ENCODE results near the gene SIPA1L3. TPM values are rescaled to one million over a fixed set of nuclear protein-coding genes. Genes with fewer than 3 reads are reported as not detected.

Gene SIPA1L3
- total and polyA plus RNA-seq, 2 of the 13 experiments (the other 11 are each of a cell fraction or from before 2014, with no cell fraction given), result 5.5 to 7.7 TPM

GRCh38 chr19:37943480-37943879 lies 36.5 kb downstream of the SIPA1L3 start:
- FAIRE-seq, result no peak

GRCh38 chr19:37946132-37946531 lies 39.1 kb downstream of the SIPA1L3 start:
- H2AFZ ChIP-seq (ENCODE audit: low read length), result no peak overlapping the region
- peaks cover 33% of the 10 kb centered on the region for H3K4me1 ChIP-seq (ENCODE audit: insufficient read depth, low read length)
- DNase-seq (ENCODE audit: low spot score) (no peak), FAIRE-seq (no peak), ATAC-seq (no peak)
- in situ Hi-C loops (cut with HindIII; ENCODE audit: extremely low pct_ligation_motif_present, low pct_unique_long_range_greater_than_20kb), result no loop called here
- BruUV-seq (replicated peaks), result no TSS peak
- CTCF ChIA-PET (ENCODE audit: low intra/inter-chr PET ratio, low total read pairs), result no interaction called here
- intact Hi-C loops (cut with micrococcal nuclease; ENCODE audit: unreplicated experiment), result no loop called here
- H4K20me1 ChIP-seq (ENCODE audit: insufficient read depth, low read length), result no peaks in the 10 kb centered on the region; the same call in none of the 2 replicates
- POLR2A ChIA-PET, result no interaction called here
- no peak overlapping the region for H3K4me2 ChIP-seq (ENCODE audit: low read depth, low read length)
- 96% methylated on average over 6 of the region's 6 CpGs for WGBS (ENCODE audit: low lambda C conversion rate)
- H3K9me3 ChIP-seq (ENCODE audit: low read length), result no peaks in the 10 kb centered on the region
- peaks cover 13% of the 10 kb centered on the region for H3K79me2 ChIP-seq (ENCODE audit: insufficient read depth, low read length)
- H3K9ac ChIP-seq (ENCODE audit: insufficient read depth, low read depth, low read length), result no peak overlapping the region
- H3K4me3 ChIP-seq (replicated peaks in 1 of 3; ENCODE audit: insufficient read depth in 1 of 3, low read depth in 2 of 3, low read length in 3 of 3), result no peak overlapping the region
- H3K36me3 ChIP-seq (replicated peaks in 1 of 2; ENCODE audit: control insufficient read depth in 1 of 2, insufficient read depth in 2 of 2, low read length in 2 of 2), result no peaks in the 10 kb centered on the region
- no peak overlapping the region for H3K27ac ChIP-seq (ENCODE audit: extremely low read length, insufficient read depth, low read length)
- no peak for TF ChIP-seq TBX2 (CRISPR knock-in tag; IDR thresholded peaks at IDR 0.05; ENCODE audit: borderline replicate concordance)
- no peak for TF ChIP-seq CSRNP1 (CRISPR knock-in tag; IDR thresholded peaks at IDR 0.05)
- no peak for TF ChIP-seq CBFB (CRISPR knock-in tag; IDR thresholded peaks at IDR 0.05)
- no peak for TF ChIP-seq ZNF30 (CRISPR knock-in tag; IDR thresholded peaks at IDR 0.05)
- TF ChIP-seq YEATS2 (CRISPR knock-in tag; IDR thresholded peaks at IDR 0.05; ENCODE audit: borderline replicate concordance), result no peak
- no peak for TF ChIP-seq ZNF251 (CRISPR knock-in tag; IDR thresholded peaks at IDR 0.05)
- no peak for TF ChIP-seq ZNF616 (CRISPR knock-in tag; IDR thresholded peaks at IDR 0.05; ENCODE audit: low read depth)
- TF ChIP-seq ZNF839 (CRISPR knock-in tag; IDR thresholded peaks at IDR 0.05; ENCODE audit: borderline replicate concordance), result no peak
- TF ChIP-seq SAFB2 (CRISPR knock-in tag; IDR thresholded peaks at IDR 0.05; ENCODE audit: borderline replicate concordance, low read depth), result no peak
- no peaks in the 10 kb centered on the region; a peak in 1 of 5 replicates for H3K27me3 ChIP-seq (ENCODE audit: control insufficient read depth in 1 of 2, insufficient read depth in 2 of 2, low read length in 2 of 2)

More at GRCh38 chr19:37943480-37943879, 36.5 kb downstream of the SIPA1L3 start:
- H3K9ac ChIP-seq (ENCODE audit: insufficient read depth, low read depth, low read length), result no peak overlapping the region
- H3K4me3 ChIP-seq (replicated peaks in 1 of 3; ENCODE audit: insufficient read depth in 1 of 3, low read depth in 2 of 3, low read length in 3 of 3), result no peak overlapping the region
- H4K20me1 ChIP-seq (ENCODE audit: insufficient read depth, low read length), result no peaks in the 10 kb centered on the region
- no peaks in the 10 kb centered on the region for H3K9me3 ChIP-seq (ENCODE audit: low read length)
- BruUV-seq (replicated peaks), result no TSS peak
- POLR2A ChIA-PET, result interaction anchor here (0.6 to 1.4 kb wide), 3 partner anchors 36 to 1936 kb away, joined by 3 to 4 read pairs (median 3); partner anchors contain the start of genes SIPA1L3 and WDR87
- H3K27me3 ChIP-seq (ENCODE audit: control insufficient read depth in 1 of 2, insufficient read depth in 2 of 2, low read length in 2 of 2), result no peaks in the 10 kb centered on the region; a peak in 1 of 5 replicates
- no peaks in the 10 kb centered on the region; a peak in 1 of 5 replicates for H3K36me3 ChIP-seq (replicated peaks in 1 of 2; ENCODE audit: control insufficient read depth in 1 of 2, insufficient read depth in 2 of 2, low read length in 2 of 2)
- DNase-seq (ENCODE audit: low spot score) (no peak), ATAC-seq (no peak)
- peaks cover 15% of the 10 kb centered on the region for H3K79me2 ChIP-seq (ENCODE audit: insufficient read depth, low read length)
- peaks cover 35% of the 10 kb centered on the region for H3K4me1 ChIP-seq (ENCODE audit: insufficient read depth, low read length)
- H3K27ac ChIP-seq (ENCODE audit: extremely low read length, insufficient read depth, low read length), result peak overlapping the region; percentile 9
- intact Hi-C loops (cut with micrococcal nuclease; ENCODE audit: unreplicated experiment) (no loop called here), in situ Hi-C loops (cut with HindIII; ENCODE audit: extremely low pct_ligation_motif_present, low pct_unique_long_range_greater_than_20kb) (no loop called here)
- CTCF ChIA-PET (ENCODE audit: low intra/inter-chr PET ratio, low total read pairs), result no interaction called here
- 80% methylated on average over 5 of the region's 5 CpGs for WGBS (ENCODE audit: low lambda C conversion rate)
- TF ChIP-seq CHD2 (IDR thresholded peaks at IDR 0.05; ENCODE audit: low read depth, low read length) (no peak), HNF4A (CRISPR knock-in tag; IDR thresholded peaks at IDR 0.05) (peak; percentile 38; the same call in 1 of the 2 replicates), ARNTL (CRISPR knock-in tag; IDR thresholded peaks at IDR 0.05) (no peak), RBM22 (optimal IDR thresholded peaks at IDR 0.05; ENCODE audit: low read length) (no peak)
- H2AFZ ChIP-seq (ENCODE audit: low read length), result no peak overlapping the region
- H3K4me2 ChIP-seq (ENCODE audit: low read depth, low read length), result no peak overlapping the region
